ENCODE measurements around the gene LDHAL6B. TPM values are rescaled to one million over a fixed set of nuclear protein-coding genes. Genes with fewer than 3 reads are reported as not detected.

The LDHAL6B gene
- polyA plus RNA-seq, 1 donor, result 0.12 TPM

- no peak for DNase-seq
Observed at GRCh38 chr15:59177317-59177660, 29.4 kb upstream of the LDHAL6B start.

GRCh38 chr15:59178151-59178695 lies 28.4 kb upstream of the LDHAL6B start:
- no peak for DNase-seq

GRCh38 chr15:59179717-59180116 lies 26.9 kb upstream of the LDHAL6B start:
- DNase-seq, result no peak

GRCh38 chr15:59180945-59181600 lies 25.6 kb upstream of the LDHAL6B start:
- DNase-seq, result no peak

- DNase-seq, result no peak
Observed at GRCh38 chr15:59185725-59186124, 20.9 kb upstream of the LDHAL6B start.

GRCh38 chr15:59186501-59186900 lies 20.1 kb upstream of the LDHAL6B start:
- no peak for DNase-seq

- DNase-seq, result no peak
Observed at GRCh38 chr15:59189241-59189640, 17.4 kb upstream of the LDHAL6B start.

- DNase-seq, result no peak
Observed at GRCh38 chr15:59190291-59190690, 16.4 kb upstream of the LDHAL6B start.

GRCh38 chr15:59191855-59192237 lies 14.8 kb upstream of the LDHAL6B start:
- no peak for DNase-seq

- DNase-seq, result no peak
Observed at GRCh38 chr15:59194639-59195325, 11.9 kb upstream of the LDHAL6B start.

GRCh38 chr15:59196416-59196815 lies 10.2 kb upstream of the LDHAL6B start:
- DNase-seq, result no peak

- DNase-seq, result no peak
Observed at GRCh38 chr15:59197454-59197853, 9.2 kb upstream of the LDHAL6B start.

- no peak for DNase-seq
Observed at GRCh38 chr15:59199626-59200465, 6.8 kb upstream of the LDHAL6B start.

- no peak for DNase-seq
Observed at GRCh38 chr15:59200560-59200959, 6.1 kb upstream of the LDHAL6B start.

GRCh38 chr15:59203008-59203407 lies 3.6 kb upstream of the LDHAL6B start:
- DNase-seq, result no peak

- no peak for DNase-seq
Observed at GRCh38 chr15:59203657-59204056, 3.0 kb upstream of the LDHAL6B start.

GRCh38 chr15:59205839-59206622 lies 612 bp upstream of the LDHAL6B start:
- DNase-seq, result no peak

- DNase-seq, result no peak
Observed at GRCh38 chr15:59208613-59209249, 2.1 kb downstream of the LDHAL6B start.

GRCh38 chr15:59210186-59210585 lies 3.5 kb downstream of the LDHAL6B start:
- DNase-seq, result no peak

GRCh38 chr15:59216911-59217310 lies 10.3 kb downstream of the LDHAL6B start:
- DNase-seq, result no peak

- no peak for DNase-seq
Observed at GRCh38 chr15:59217876-59218498, 11.3 kb downstream of the LDHAL6B start.

- no peak for DNase-seq
Observed at GRCh38 chr15:59218710-59219109, 12.1 kb downstream of the LDHAL6B start.
